ENCODE measurements around the gene RNF130.

Gene RNF130

GRCh38 chr5:180071531-180072255 is at the start of gene RNF130:
TSS of gene RNF130 (minus strand) at chr5:180071759. CDS start at chr5:180071702, 57 bp downstream.
- DNase-seq (ENCODE audit: low spot score): peak; percentile 75

- no peak for DNase-seq (ENCODE audit: low spot score)
Observed at GRCh38 chr5:180120237-180121101, 48.9 kb upstream of the RNF130 start.

- no peak for DNase-seq (ENCODE audit: low spot score)
Observed at GRCh38 chr5:180119903-180120236, 48.3 kb upstream of the RNF130 start.

- no peak for DNase-seq (ENCODE audit: low spot score)
Observed at GRCh38 chr5:180119031-180119902, 47.7 kb upstream of the RNF130 start.

- no peak for DNase-seq (ENCODE audit: low spot score)
Observed at GRCh38 chr5:180118391-180118791, 46.8 kb upstream of the RNF130 start.

- no peak for DNase-seq (ENCODE audit: low spot score)
Observed at GRCh38 chr5:180117000-180117725, 45.6 kb upstream of the RNF130 start.

- DNase-seq (ENCODE audit: low spot score): no peak
Observed at GRCh38 chr5:180116077-180116999, 44.8 kb upstream of the RNF130 start.

- no peak for DNase-seq (ENCODE audit: low spot score)
Observed at GRCh38 chr5:180115326-180116076, 43.9 kb upstream of the RNF130 start.

GRCh38 chr5:180114304-180115003 is 42.9 kb upstream of the RNF130 start:
- DNase-seq (ENCODE audit: low spot score): no peak

- no peak for DNase-seq (ENCODE audit: low spot score)
Observed at GRCh38 chr5:180113660-180114303, 42.2 kb upstream of the RNF130 start.

- no peak for DNase-seq (ENCODE audit: low spot score)
Observed at GRCh38 chr5:180112181-180112861, 40.8 kb upstream of the RNF130 start.

- DNase-seq (ENCODE audit: low spot score): no peak
Observed at GRCh38 chr5:180111273-180112002, 39.9 kb upstream of the RNF130 start.

GRCh38 chr5:180109920-180110319 is 38.4 kb upstream of the RNF130 start:
- DNase-seq (ENCODE audit: low spot score): no peak

- DNase-seq (ENCODE audit: low spot score): no peak
Observed at GRCh38 chr5:180107005-180107404, 35.4 kb upstream of the RNF130 start.

- no peak for DNase-seq (ENCODE audit: low spot score)
Observed at GRCh38 chr5:180105827-180106312, 34.3 kb upstream of the RNF130 start.

GRCh38 chr5:180104168-180104530 is 32.6 kb upstream of the RNF130 start:
- no peak for DNase-seq (ENCODE audit: low spot score)

- DNase-seq (ENCODE audit: low spot score): no peak
Observed at GRCh38 chr5:180103487-180104167, 32.1 kb upstream of the RNF130 start.
